ENCODE results near the gene SLC25A33. TPM values are rescaled to one million over a fixed set of nuclear protein-coding genes. Genes with fewer than 3 reads are reported as not detected.
"Not testable (repeated sequence)": the region's sequence is repeated elsewhere in the genome, so short reads cannot be mapped to it uniquely, and the experiment has no call there.

Gene SLC25A33
- total RNA-seq, 1 experiment from 2014 or later, result 11.8 TPM

DNA sequence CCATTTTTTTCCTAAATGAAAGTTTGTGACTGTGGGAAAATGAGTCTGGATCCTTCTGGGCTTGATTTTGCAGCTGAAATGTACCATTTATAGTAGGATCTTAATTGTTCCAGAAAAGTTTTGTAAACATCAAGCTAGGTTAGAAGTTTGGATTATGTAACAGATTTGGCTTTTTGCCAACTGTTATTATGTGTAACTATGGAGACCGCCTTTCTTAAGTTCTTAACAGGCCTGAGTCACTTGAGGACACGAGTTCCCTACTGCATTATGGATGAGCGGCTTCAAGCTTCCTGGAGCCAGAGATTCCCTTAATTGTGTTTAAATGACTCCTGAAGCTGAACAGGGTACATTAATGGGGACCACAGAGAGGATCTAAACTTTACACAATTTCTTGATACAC lies 22.2 kb downstream of the SLC25A33 start:
- Histone ChIP-seq H3F3A (ENCODE audit: low read length, unreplicated experiment) (no peaks in the 10 kb centered on the region), H3K4me1 (ENCODE audit: insufficient read depth, low read length) (peaks cover 9% of the 10 kb centered on the region), H3K4me3 (ENCODE audit: low read length) (no peak overlapping the region), H3K9me3 (ENCODE audit: low read length) (no peaks in the 10 kb centered on the region), H3K27ac (ENCODE audit: low read length) (0 out of 2 replicates have a peak overlapping the region, but pooled peaks have one; percentile 2), H3K9me2 (replicated peaks; ENCODE audit: low read length) (no peaks in the 10 kb centered on the region), H3K4me2 (ENCODE audit: low read length) (no peak overlapping the region), H4K20me1 (ENCODE audit: low read length) (peaks cover 4% of the 10 kb centered on the region; the same call in 1 of the 2 replicates), H3K9ac (ENCODE audit: low read length) (no peak overlapping the region), H3K36me3 (ENCODE audit: low read depth, low read length) (peaks cover 14% of the 10 kb centered on the region), H3K27me3 (ENCODE audit: low read length) (no peaks in the 10 kb centered on the region), H3K79me2 (ENCODE audit: low read length) (no peaks in the 10 kb centered on the region; the same call in 1 of the 2 replicates), H2AFZ (ENCODE audit: low read length) (no peak overlapping the region)
- intact Hi-C loops (cut with micrococcal nuclease), result no loop called here
- peak; percentile 80 for DNase-seq
- ChIA-PET POLR2A (ENCODE audit: unreplicated experiment) (no interaction called here), CTCF (interaction anchor here (0.5 kb wide), 1 partner anchor 13 kb away, joined by 5 read pairs; no protein-coding TSS in a partner anchor)
- no TSS peak for BruUV-seq (replicated peaks)
- ATAC-seq, result peak; percentile 91
- no peak for TF ChIP-seq EZH2phosphoT487 (IDR thresholded peaks at IDR 0.05; ENCODE audit: borderline replicate concordance, low read length)
- no peak for TF ChIP-seq EZH2 (IDR thresholded peaks at IDR 0.05; ENCODE audit: low read length, unreplicated experiment)
- TF ChIP-seq CTCF (conservative IDR thresholded peaks at IDR 0.05; ENCODE audit: low read depth, low read length), result no peak

DNA sequence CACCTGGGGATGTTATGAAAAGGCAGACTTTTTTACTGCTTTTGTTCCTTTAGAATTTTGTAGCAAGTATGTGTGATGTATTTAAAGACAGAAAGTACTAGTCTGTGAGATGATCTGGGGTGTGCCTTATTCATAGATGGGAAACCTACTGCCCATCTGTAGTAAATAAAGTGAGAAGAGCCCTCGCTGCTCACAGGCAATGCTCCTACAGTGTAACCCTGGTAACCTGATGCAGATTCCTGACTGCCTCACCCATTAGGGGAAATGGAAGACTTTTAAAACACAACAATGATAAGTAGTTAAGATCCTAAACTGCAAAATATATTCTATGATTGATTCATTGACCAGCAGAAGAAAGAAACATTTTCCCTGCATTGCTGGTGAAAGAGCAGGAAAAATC lies 30.0 kb downstream of the SLC25A33 start:
- no peak overlapping the region for H3K4me3 ChIP-seq (ENCODE audit: low read length)
- no peak overlapping the region for H2AFZ ChIP-seq (ENCODE audit: low read length)
- no TSS peak for BruUV-seq (replicated peaks)
- intact Hi-C loops (cut with micrococcal nuclease), result no loop called here
- ChIA-PET POLR2A (ENCODE audit: unreplicated experiment) (no interaction called here), CTCF (no interaction called here)
- no peaks in the 10 kb centered on the region for H3K27me3 ChIP-seq (ENCODE audit: low read length)
- no peaks in the 10 kb centered on the region for H3K79me2 ChIP-seq (ENCODE audit: low read length)
- no peak for DNase-seq
- no peak overlapping the region for H3K4me2 ChIP-seq (ENCODE audit: low read length)
- H3K4me1 ChIP-seq (ENCODE audit: insufficient read depth, low read length), result no peaks in the 10 kb centered on the region
- no peak overlapping the region for H3K27ac ChIP-seq (ENCODE audit: low read length)
- no peaks in the 10 kb centered on the region; the same call in 1 of the 2 replicates for H4K20me1 ChIP-seq (ENCODE audit: low read length)
- H3K9me2 ChIP-seq (replicated peaks; ENCODE audit: low read length), result no peaks in the 10 kb centered on the region
- H3K9me3 ChIP-seq (ENCODE audit: low read length), result no peaks in the 10 kb centered on the region
- no peak overlapping the region for H3K9ac ChIP-seq (ENCODE audit: low read length)
- no peaks in the 10 kb centered on the region; the same call in 1 of the 2 replicates for H3K36me3 ChIP-seq (ENCODE audit: low read depth, low read length)
- H3F3A ChIP-seq (ENCODE audit: low read length, unreplicated experiment), result no peaks in the 10 kb centered on the region
- TF ChIP-seq CTCF (conservative IDR thresholded peaks at IDR 0.05; ENCODE audit: low read depth, low read length) (no peak), EZH2phosphoT487 (IDR thresholded peaks at IDR 0.05; ENCODE audit: borderline replicate concordance, low read length) (no peak), EZH2 (IDR thresholded peaks at IDR 0.05; ENCODE audit: low read length, unreplicated experiment) (no peak)
- ATAC-seq, result no peak

DNA sequence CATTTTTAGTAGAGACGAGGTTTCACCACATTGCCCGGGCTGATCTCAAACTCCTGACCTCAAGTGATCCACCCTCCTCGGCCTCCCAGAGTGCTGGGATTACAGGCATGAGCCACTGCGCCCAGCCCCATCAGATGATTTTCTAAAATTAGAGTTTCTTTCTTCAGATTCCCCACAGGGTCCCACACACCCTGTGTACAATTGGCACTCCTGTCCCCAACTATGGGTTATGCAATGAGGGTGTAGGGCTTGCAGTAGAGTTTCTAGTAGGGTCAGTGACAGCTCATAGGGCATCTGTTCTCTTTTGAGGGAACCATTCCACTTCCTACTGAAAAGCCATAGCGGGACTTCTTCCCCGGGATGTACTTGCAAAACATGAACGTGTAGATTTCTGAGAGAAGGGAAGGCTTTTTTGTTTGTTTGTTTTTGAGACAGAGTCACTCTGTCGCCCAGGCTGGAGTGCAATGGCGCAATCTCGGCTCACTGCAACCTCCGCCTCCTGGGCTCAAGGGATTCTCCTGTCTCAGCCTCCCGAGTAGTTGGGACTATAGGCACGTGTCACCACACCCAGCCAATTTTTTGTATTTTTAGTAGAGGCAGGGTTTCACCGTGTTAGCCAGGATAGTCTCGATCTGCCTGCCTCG lies 31.7 kb downstream of the SLC25A33 start:
- H3F3A ChIP-seq (ENCODE audit: low read length, unreplicated experiment); H3K4me3 ChIP-seq (ENCODE audit: low read length); H3K4me2 ChIP-seq (ENCODE audit: low read length); CTCF ChIA-PET; POLR2A ChIA-PET (ENCODE audit: unreplicated experiment); H3K27ac ChIP-seq (ENCODE audit: low read length); H2AFZ ChIP-seq (ENCODE audit: low read length); H3K79me2 ChIP-seq (ENCODE audit: low read length); H3K4me1 ChIP-seq (ENCODE audit: insufficient read depth, low read length); H3K9ac ChIP-seq (ENCODE audit: low read length); H4K20me1 ChIP-seq (ENCODE audit: low read length); BruUV-seq (replicated peaks); H3K9me3 ChIP-seq (ENCODE audit: low read length); DNase-seq; H3K27me3 ChIP-seq (ENCODE audit: low read length); H3K9me2 ChIP-seq (replicated peaks; ENCODE audit: low read length); H3K36me3 ChIP-seq (ENCODE audit: low read depth, low read length); ATAC-seq: not testable (repeated sequence)
- intact Hi-C loops (cut with micrococcal nuclease), result loop anchor here (5.0 kb wide), 2 partner anchors 34 to 279 kb away; partner anchors contain the start of genes SLC25A33 and SPSB1

Measured in PC-3 (cell line).